IPS-18a (cell line): ENCODE data around the gene RGS3.
"Not testable (repeated sequence)": the region's sequence is repeated elsewhere in the genome, so short reads cannot be mapped to it uniquely, and the experiment has no call there.

ENCODE experiments used
- H3K27ac ChIP-seq: one replicate; pipeline ENCODE4 v1.5.1; 2013; ENCODE audit warnings: low read length
- H3K27me3 ChIP-seq: one replicate; pipeline ENCODE4 v1.6.1; 2013; ENCODE audit warnings: mild to moderate bottlenecking, low read length; ENCODE audit not compliant: control insufficient read depth, insufficient read depth
- H3K36me3 ChIP-seq: one replicate; pipeline ENCODE4 v1.6.1; 2013; ENCODE audit warnings: low read depth, low read length; ENCODE audit not compliant: control insufficient read depth
- H3K4me1 ChIP-seq: one replicate; pipeline ENCODE4 v1.6.1; 2013; ENCODE audit warnings: low read depth, low read length; ENCODE audit not compliant: control insufficient read depth
- H3K4me3 ChIP-seq: one replicate; pipeline ENCODE4 v1.5.1; 2013; ENCODE audit warnings: low read length
- H3K9ac ChIP-seq: one replicate; pipeline ENCODE4 v1.6.1; 2013; ENCODE audit warnings: mild to moderate bottlenecking, low read length, moderate library complexity
- H3K9me3 ChIP-seq: one replicate; pipeline ENCODE4 v1.6.1; 2013; ENCODE audit warnings: low read depth, low read length; ENCODE audit not compliant: control insufficient read depth

The RGS3 gene

GRCh38 chr9:113480612-113481011 lies 17.1 kb downstream of the RGS3 start:
- Histone ChIP-seq H3K27ac (no peak overlapping the region), H3K4me3 (no peak overlapping the region), H3K9me3 (no peaks in the 10 kb centered on the region), H3K9ac (no peak overlapping the region), H3K4me1 (peaks cover 4% of the 10 kb centered on the region), H3K36me3 (no peaks in the 10 kb centered on the region), H3K27me3 (no peaks in the 10 kb centered on the region)

DNA sequence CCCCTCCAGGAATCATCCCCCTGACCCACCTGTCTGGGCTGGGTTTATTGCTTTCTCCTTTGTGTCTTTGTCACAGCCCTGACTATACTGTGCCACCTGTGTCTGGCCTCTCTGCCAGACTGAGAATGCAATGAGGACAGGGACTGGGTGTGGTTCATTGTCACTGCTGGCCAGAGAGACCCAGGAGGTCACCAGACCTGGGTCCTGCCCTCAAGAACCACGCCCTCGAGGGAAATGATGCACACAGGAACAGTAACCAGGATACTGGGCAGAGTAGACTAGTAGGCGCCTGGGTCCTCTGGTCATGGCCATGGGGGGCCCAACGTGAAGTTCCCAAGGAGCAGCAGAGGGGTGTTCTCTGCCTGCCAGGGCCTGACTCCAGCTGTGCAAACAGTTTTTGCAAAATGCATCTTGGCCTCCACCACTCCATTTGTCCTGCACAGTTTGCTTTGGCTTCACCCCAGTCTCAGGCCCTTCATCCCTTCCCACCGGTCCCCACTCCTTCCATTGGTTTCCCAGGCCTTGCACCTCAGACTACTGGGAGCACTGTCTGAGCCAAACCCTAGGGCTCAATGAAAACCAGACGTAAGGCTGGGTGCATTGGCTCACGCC lies 17.8 kb downstream of the RGS3 start:
- no peak overlapping the region for H3K9ac ChIP-seq
- H3K4me3 ChIP-seq = no peak overlapping the region
- no peak overlapping the region for H3K27ac ChIP-seq
- peaks cover 4% of the 10 kb centered on the region for H3K4me1 ChIP-seq
- H3K27me3 ChIP-seq = no peaks in the 10 kb centered on the region
- no peaks in the 10 kb centered on the region for H3K9me3 ChIP-seq
- H3K36me3 ChIP-seq = no peaks in the 10 kb centered on the region

DNA sequence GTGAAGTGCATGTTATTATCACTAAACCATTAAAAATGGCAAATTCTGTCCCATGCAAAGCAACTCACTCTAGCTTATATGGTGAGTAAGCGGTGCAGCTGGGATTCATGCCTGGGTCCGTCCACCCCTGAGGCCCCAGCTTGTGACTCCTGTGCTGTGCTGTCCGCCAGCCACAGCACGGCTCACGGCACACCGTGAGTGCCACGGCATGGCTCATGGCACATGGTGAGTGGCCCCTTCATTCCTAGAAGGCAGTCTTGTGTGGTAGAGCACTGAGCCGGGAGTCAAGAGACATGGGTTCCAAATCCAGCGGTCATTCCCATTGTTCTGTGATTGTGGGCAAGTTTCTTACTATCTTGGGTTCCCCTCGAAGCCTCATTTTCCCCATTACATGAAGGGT lies 18.8 kb downstream of the RGS3 start:
- Histone ChIP-seq H3K27me3 (no peaks in the 10 kb centered on the region), H3K9me3 (no peaks in the 10 kb centered on the region), H3K27ac (no peak overlapping the region), H3K36me3 (no peaks in the 10 kb centered on the region), H3K4me3 (no peak overlapping the region), H3K4me1 (peaks cover 4% of the 10 kb centered on the region), H3K9ac (no peak overlapping the region)

GRCh38 chr9:113482991-113483675 lies 19.6 kb downstream of the RGS3 start:
- Histone ChIP-seq H3K27ac (no peak overlapping the region), H3K9me3 (no peaks in the 10 kb centered on the region), H3K9ac (no peak overlapping the region), H3K36me3 (no peaks in the 10 kb centered on the region), H3K4me1 (peaks cover 4% of the 10 kb centered on the region), H3K27me3 (no peaks in the 10 kb centered on the region), H3K4me3 (no peak overlapping the region)

DNA sequence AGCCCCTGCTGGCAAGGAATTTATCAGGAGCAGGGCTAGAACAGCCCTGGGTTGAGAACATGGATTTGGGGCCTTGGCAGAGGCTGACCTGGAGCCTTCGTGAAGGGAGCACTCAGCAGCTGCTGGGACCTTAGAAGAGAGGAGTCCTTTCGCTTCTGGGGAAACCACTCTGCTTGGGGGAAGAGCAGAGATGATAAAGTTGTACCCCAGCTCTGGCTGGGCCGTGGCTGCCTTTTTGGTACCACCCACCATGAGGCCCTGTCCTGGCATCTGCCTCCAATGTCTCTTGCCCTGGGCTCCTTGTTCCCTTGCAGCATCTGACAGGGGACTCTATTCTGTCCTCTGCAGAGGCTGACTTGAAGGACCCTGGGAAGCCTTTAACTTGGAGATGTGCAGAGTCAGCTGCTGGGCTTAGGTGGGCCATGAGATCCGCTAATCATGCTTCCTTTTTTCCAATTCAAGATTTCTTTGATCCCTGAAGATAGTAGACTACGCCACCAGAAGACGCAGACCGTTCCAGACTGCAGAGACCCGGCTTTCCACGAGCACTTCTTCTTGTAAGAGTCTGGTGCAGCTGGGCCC lies 20.2 kb downstream of the RGS3 start:
- Histone ChIP-seq H3K4me3 (no peak overlapping the region), H3K36me3 (no peaks in the 10 kb centered on the region), H3K9ac (no peak overlapping the region), H3K27ac (no peak overlapping the region), H3K27me3 (no peaks in the 10 kb centered on the region), H3K4me1 (peaks cover 4% of the 10 kb centered on the region), H3K9me3 (no peaks in the 10 kb centered on the region)

DNA sequence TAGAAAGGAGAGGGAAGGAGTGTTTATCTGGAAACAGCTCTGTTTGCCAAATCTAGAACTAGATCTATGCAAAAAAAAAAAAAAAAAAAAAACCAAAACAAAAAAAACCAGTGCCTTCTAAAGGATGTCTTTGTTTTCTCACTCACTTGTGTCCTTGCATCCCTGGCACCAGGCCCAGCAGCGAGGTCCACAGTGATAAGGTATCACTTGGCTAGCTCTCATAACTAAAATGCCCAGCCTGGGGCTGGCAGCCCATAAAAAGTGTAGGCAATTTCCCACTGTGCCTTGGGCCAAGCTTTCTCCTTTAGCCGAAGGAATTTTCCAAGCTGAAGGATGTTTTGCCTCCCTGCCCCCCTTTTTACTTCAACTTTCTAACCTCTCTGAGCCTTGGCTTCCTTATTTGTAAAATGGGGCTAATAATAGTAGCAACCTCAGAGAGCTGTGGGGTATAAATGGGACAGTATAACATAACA lies 20.8 kb downstream of the RGS3 start:
- Histone ChIP-seq H3K9ac (no peak overlapping the region), H3K9me3 (no peaks in the 10 kb centered on the region), H3K4me3 (no peak overlapping the region), H3K4me1 (peaks cover 2% of the 10 kb centered on the region), H3K27me3 (no peaks in the 10 kb centered on the region), H3K27ac (no peak overlapping the region), H3K36me3 (no peaks in the 10 kb centered on the region)

- Histone ChIP-seq H3K4me1 (no peaks in the 10 kb centered on the region), H3K27ac (no peak overlapping the region), H3K9me3 (no peaks in the 10 kb centered on the region), H3K36me3 (no peaks in the 10 kb centered on the region), H3K4me3 (no peak overlapping the region), H3K9ac (no peak overlapping the region), H3K27me3 (no peaks in the 10 kb centered on the region)
Observed at GRCh38 chr9:113485761-113486115, 22.2 kb downstream of the RGS3 start.

DNA sequence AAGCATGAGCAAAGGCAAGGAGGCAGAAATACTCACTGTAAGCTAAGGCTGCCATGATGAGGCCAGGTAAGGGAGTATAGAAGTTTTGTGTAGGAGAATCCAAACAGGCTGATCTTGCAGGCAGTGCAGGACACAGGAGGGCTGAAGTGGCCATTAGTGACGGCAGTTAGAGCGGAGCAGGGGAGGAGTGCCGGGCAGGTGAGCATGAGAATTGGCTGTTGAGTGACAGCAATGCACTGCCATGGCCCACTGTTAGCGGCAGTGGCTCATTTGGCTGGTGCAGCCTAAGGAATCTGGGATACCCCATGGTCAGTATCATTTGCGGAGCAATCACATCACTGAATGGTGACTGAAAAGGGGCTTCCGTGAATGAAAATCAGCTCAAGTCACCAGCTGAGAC lies 22.8 kb downstream of the RGS3 start:
- no peaks in the 10 kb centered on the region for H3K36me3 ChIP-seq
- no peaks in the 10 kb centered on the region for H3K27me3 ChIP-seq
- H3K27ac ChIP-seq = no peak overlapping the region
- H3K9me3 ChIP-seq = no peaks in the 10 kb centered on the region
- no peak overlapping the region for H3K9ac ChIP-seq
- H3K4me3 ChIP-seq = no peak overlapping the region
- no peaks in the 10 kb centered on the region for H3K4me1 ChIP-seq

- no peaks in the 10 kb centered on the region for H3K9me3 ChIP-seq
- no peaks in the 10 kb centered on the region for H3K36me3 ChIP-seq
- no peak overlapping the region for H3K4me3 ChIP-seq
- H3K9ac ChIP-seq = no peak overlapping the region
- no peak overlapping the region for H3K27ac ChIP-seq
- H3K27me3 ChIP-seq = no peaks in the 10 kb centered on the region
- H3K4me1 ChIP-seq = no peaks in the 10 kb centered on the region
Observed at GRCh38 chr9:113488071-113488470, 24.5 kb downstream of the RGS3 start.

DNA sequence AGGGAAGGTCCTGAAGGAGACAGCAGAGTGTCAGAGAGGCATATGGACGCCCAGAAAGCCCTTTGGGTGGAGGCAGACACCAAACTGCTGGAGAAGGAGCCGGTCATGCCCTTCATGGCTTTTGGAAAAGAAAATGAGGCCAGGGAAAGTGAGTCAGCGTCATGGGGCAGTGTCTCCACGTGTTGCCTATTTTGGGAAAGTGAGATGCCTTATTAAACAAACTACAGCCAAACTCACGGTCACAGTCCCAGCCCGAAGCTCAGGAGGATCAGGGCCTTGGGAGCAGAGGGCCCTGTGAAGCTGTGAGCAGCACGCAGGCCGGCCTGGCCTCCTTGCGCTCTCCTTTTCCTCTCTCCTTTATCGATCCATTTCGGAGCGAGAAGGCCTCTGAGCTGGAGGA lies 25.0 kb downstream of the RGS3 start:
- Histone ChIP-seq H3K4me3 (no peak overlapping the region), H3K27me3 (no peaks in the 10 kb centered on the region), H3K36me3 (no peaks in the 10 kb centered on the region), H3K9me3 (no peaks in the 10 kb centered on the region), H3K27ac (no peak overlapping the region), H3K4me1 (no peaks in the 10 kb centered on the region), H3K9ac (no peak overlapping the region)

DNA sequence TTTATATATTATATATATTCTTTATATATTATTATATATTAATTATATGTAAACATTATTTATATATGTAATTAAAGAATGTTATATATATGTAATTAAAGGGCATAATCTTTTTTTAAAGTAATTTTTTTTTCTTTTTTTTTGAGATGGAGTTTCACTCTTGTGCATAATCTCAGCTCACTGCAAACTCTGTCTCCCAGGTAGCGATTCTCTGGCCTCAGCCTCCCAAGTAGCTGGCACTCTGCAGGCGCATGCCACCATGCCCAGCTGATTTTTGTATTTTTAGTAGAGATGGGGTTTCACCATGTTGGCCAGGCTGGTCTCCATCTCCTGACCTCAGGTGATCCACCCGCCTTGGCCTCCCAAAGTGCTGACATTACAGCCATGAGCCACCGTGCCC lies 27.6 kb downstream of the RGS3 start:
- not testable (repeated sequence) for H3K27me3 ChIP-seq, H3K4me3 ChIP-seq, H3K9me3 ChIP-seq, H3K27ac ChIP-seq, H3K9ac ChIP-seq, H3K4me1 ChIP-seq, H3K36me3 ChIP-seq
